ENCODE data around the gene FAM83E. TPM values are rescaled to one million over a fixed set of nuclear protein-coding genes. Genes with fewer than 3 reads are reported as not detected.
"Not testable (repeated sequence)": the region's sequence is repeated elsewhere in the genome, so short reads cannot be mapped to it uniquely, and the experiment has no call there.

The FAM83E gene
- total RNA-seq, 1 donor from 2014 or later = 3.4 TPM

DNA sequence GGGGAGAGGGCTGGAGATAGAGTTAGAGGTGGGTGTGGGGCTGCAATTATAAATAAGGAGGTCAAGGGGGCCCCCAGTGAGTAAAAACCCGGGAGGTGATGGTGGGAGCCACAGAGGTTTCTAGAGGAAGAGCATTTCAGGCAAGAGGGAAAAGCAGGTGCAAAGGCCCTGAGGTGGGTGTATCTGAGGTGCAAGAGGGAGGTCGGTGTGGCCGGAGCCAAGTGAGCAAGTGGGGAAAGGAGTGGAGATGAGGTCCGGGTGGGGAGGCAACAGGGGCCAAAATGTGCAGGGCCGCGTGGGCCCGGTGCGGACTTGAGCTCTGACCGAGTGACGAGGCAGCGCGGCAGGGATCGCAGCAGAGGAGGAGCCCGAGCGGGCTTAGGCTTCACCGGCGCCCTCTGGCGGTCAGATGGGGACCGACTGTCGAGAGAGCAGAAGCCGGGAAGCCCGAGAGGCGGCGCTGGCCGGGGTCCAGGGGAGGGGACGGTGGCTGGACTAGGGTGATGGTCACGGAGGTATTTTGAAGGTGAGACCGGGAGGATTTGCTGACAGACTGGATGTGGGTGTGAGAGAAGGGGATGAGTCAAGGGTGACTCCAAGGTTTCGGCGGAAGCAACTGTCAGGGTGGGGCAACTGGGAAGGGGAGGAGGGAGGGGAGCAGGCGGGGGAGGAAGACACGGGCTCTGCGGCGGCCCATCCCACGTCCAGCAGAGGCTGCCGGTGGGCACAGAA, 26.0 kb downstream of the FAM83E start:
- intact Hi-C loops (cut with micrococcal nuclease) = loop anchor here (1.0 to 10.0 kb wide), 3 partner anchors 30 to 274 kb away; partner anchors contain the start of genes RPL18 and SPHK2

DNA sequence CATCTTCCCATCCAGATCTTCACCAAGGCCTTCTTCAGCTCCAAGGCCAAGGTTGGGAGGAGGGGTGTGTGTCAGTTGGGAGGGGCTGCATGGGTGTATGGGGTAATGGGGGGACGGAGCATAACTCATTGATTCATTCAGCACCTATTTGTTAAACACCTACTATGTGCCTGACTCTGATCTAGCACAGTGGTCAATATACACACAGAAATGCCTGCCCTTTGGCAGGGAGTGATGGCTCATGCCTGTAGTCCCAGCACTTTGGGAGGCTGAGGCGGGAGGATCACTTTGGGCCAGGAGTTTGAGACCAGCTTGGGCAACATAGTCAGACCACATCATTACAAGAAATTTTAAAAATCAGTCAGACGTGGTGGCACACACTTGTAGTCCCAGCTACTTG, 27.5 kb downstream of the FAM83E start:
- intact Hi-C loops (cut with micrococcal nuclease) = loop anchor here (10.0 kb wide), 1 partner anchor 273 kb away; no protein-coding TSS in a partner anchor

DNA sequence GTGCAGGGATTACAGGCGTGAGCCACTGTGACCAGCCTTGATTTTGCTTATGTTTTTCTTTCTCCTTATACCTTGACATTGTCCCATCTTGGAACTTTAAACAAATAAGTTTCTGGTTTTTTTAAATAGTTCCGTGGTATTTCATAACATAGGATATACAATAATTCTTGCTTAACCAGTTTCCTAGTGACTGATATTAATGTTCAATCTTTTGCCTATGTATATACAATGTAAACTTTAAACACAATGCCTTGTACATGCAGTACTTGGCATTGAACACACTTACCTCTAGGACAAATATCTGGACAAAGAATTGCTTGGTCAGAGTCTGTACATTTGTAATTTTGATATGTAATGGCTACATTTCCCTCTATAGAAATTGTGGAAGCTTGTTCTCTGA, 32.7 kb downstream of the FAM83E start:
- intact Hi-C loops (cut with micrococcal nuclease) = loop anchor here (10.0 kb wide), 1 partner anchor 267 kb away; no protein-coding TSS in a partner anchor

DNA sequence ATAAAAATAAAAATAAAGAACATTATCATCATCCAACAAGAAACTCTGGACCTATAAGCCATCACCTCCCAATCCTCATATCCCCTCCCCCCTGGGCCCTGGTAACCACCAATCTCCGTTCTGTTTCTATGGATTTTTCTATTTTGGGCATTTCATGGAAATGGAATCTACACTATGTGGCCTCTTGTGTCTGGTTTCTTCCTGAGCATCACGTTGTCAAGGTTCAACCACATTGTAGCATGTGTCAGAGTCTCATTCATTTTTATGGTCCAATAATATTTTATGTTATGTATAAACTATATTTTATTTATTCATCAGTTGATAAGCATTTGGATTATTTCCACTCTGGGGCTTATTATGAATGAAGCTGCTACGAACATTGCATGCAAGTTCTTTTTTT, 36.0 kb downstream of the FAM83E start:
- intact Hi-C loops (cut with micrococcal nuclease) = no loop called here

DNA sequence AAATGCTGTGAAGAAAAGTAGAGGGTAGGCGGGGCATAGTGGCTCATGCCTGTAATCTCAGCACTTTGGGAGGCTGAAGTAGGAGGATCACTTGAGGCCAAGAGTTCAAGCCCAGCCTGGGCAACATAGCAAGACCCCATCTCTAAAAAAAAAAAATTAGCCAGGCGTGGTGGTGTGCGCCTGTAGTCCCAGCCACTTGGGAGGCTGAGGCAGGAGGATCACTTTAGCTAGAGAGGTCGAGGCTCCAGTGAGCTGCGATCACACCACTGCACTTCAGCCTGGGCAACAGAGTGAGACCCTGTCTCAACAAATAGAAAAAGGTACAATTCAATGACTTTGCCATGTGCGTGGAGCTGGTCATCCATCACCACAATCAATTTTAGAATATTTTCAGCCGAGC, 37.0 kb downstream of the FAM83E start:
- intact Hi-C loops (cut with micrococcal nuclease) = not testable (repeated sequence)

DNA sequence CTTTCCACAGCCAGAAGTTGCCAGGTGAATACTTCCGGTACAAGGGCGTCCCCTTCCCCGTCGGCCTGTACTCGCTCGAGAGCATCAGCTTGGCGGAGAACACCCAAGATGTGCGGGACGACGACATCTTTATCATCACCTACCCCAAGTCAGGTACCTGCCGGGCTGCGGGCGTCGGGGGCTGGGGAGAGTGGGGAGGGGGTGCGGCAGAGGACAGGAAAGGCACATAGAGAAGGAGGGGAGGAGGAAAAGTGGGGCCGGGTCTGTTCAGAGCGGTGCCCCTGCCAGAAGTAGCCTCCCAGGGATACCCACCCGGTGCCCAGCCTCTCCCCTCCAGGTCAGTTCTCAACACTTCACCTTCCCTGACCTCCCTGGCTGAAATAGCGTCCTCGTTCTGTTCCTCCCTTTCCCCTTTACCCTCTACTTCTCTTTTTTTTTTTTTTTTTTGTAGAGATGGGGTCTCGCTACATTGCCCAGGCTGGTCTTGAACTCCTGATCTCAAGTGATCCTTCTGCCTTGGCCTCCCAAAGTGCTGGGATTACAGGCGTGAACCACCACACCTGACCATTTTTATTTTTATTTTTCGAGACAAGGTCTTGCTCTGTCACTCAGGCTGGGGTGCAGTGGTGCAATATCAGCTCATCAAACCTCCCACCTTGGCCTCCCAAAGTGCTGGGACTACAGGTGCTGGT, 38.8 kb downstream of the FAM83E start:
- intact Hi-C loops (cut with micrococcal nuclease) = no loop called here

DNA sequence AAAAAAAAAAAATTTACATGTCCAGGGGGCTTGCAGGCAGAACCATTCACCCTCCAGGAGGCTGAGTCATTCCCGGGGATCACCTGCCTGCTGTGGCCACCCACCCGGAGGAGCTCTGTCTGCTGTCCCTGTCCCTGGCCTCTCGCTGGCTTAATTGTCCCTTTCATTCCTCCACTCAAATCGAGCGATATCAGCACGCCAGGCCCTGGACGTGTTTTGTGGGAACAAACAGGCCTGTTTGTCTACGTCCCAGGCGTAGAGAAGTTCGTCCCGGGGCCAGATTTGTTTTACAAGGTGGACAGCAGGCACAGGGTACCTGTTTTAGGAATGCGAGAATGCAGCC, 41.7 kb downstream of the FAM83E start:
- intact Hi-C loops (cut with micrococcal nuclease) = no loop called here

DNA sequence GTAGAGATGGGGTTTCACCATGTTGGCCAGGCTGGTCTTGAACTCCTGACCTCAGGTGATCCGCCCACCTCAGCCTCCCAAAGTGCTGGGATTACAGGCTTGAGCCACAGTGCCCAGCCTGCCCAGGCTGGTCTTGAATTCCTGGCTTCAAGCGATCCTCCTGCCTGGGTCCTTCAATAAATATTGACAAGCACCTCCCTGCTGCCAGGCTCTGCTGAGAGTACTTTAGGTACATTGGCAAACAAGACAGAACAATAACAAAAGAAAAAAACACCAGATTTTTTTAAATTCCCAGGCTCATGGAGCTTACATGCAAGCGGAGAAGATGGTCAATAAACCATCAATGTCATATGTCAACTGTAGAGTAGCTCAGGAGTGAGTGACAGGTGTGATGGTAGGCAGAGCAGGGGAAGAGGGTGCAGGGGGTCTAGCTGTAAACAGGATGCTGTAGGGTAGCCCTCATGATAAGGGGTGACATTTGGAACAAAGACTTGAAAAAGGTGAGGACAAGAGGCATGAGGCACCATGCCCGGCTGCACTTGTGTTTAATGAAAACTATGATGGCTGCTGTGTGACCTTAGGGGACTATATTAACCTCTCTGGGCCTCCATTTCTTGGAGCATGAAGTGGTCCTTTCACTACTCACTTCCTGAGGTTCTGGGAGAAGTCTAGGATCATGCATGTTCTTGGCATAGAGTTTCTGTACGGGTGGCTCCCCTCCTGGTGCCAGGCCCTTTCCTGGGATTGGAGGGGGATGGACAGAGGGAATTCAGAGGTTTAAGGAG, 43.3 kb downstream of the FAM83E start:
- intact Hi-C loops (cut with micrococcal nuclease) = no loop called here

DNA sequence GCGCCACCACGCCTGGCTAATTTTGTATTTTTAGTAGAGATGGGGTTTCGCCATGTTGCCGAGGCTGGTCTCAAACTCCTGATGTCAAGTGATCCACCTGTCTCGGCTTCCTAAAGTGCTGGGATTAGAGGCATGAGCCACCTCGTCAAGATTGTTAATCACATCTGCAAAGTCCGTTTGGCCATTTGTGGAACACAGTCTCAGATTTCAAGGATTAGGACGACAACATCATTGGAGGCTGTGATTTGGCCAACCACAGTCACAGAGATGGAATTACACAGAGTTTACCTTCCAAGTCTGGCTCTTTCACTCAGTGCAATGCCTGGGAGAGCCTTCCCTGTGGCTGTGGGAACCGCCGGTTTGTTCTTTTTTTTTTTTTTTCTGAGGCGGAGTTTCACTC, 45.1 kb downstream of the FAM83E start:
- intact Hi-C loops (cut with micrococcal nuclease) = no loop called here

DNA sequence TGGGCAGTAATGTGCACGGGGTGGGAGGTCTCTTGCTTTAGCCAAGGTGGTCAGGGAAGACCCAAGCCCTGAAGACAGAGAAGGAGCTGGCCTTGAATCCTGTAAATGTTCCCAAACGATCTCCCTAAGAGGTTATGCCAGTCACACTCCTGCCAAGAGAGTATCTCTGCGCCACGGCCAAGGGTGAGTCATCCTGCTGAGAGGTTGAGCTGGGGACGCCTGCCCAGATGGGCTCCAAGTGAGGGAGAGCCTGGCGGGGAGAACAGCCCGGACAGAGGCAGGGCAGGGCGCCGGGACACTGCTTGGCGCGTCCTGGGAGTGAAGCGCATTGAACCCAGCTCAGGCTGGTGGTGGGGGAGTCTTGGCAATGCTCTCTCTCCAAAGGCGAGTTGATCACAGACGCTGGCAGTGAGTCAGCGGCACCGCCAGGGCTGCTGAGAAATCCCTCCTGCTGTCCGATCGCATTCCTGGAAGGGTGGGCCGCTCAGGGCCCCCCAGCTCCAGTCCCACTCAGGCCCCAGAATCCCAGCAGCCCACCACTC, 46.5 kb downstream of the FAM83E start:
- intact Hi-C loops (cut with micrococcal nuclease) = no loop called here

DNA sequence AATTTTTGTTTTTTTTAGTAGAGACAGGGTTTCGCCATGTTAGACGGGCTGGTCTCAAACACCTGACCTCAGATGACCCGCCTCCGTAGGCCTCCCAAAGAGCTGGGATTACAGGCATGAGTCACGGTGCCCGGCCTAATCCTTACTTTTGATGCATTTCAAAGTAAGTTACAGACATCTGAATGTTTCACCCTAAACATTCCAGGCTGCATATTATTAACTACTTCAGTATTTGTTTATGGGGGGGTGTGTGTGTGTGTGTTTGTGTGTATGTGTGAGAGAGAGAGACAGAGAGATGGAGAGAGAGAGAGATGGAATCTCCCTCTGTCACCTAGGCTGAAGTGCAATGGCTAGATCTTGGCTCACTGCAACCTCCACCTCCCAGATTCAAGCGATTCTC, 49.8 kb downstream of the FAM83E start:
- intact Hi-C loops (cut with micrococcal nuclease) = no loop called here

Other genes starting within 250 kb of the FAM83E start
- gene KDELR1, start 223.5 kb downstream of the FAM83E start, total RNA-seq = 73.3 and 77.8 TPM in 2 replicates
- 0.09 and 0.23 TPM in 2 replicates for gene GRIN2D, start 221.4 kb downstream of the FAM83E start, total RNA-seq
- gene GRWD1, start 169.1 kb downstream of the FAM83E start, total RNA-seq = 49.9 TPM in 2 replicates
- gene KCNJ14, start 159.5 kb downstream of the FAM83E start, total RNA-seq = 1.6 and 1.8 TPM in 2 replicates
- 41.6 and 44.2 TPM in 2 replicates for gene CYTH2, start 145.7 kb downstream of the FAM83E start, total RNA-seq
- 2.8 and 3.4 TPM in 2 replicates for gene LMTK3, start 103.2 kb downstream of the FAM83E start, total RNA-seq
- 0.16 TPM in 1 of 2 replicates, not detected in the other for gene SULT2B1, start 62.9 kb downstream of the FAM83E start, total RNA-seq
- not detected in 2 replicates for gene SPACA4, start 8.3 kb downstream of the FAM83E start, total RNA-seq
- gene RPL18, start 4.1 kb upstream of the FAM83E start, total RNA-seq = 1,606 and 1,641 TPM in 2 replicates
- 30.9 and 35.3 TPM in 2 replicates for gene SPHK2, start 4.4 kb upstream of the FAM83E start, total RNA-seq
- gene DBP, start 22.3 kb upstream of the FAM83E start, total RNA-seq = 9.6 and 11.8 TPM in 2 replicates
- gene CA11, start 31.1 kb upstream of the FAM83E start, total RNA-seq = 4.2 and 4.4 TPM in 2 replicates
- 0.23 and 0.50 TPM in 2 replicates for gene NTN5, start 57.9 kb upstream of the FAM83E start, total RNA-seq
- gene FUT2, start 80.9 kb upstream of the FAM83E start, total RNA-seq = not detected in 2 replicates
- 1.00 and 1.1 TPM in 2 replicates for gene MAMSTR, start 104.6 kb upstream of the FAM83E start, total RNA-seq
- gene RASIP1, start 125.5 kb upstream of the FAM83E start, total RNA-seq = 0.27 and 0.30 TPM in 2 replicates
- gene IZUMO1, start 131.8 kb upstream of the FAM83E start, total RNA-seq = not detected in 2 replicates
- gene FUT1, start 137.6 kb upstream of the FAM83E start, total RNA-seq = 0.25 and 0.36 TPM in 2 replicates
- gene FGF21, start 140.4 kb upstream of the FAM83E start, total RNA-seq = not detected in 2 replicates
- 56.3 and 60.1 TPM in 2 replicates for gene BCAT2, start 196.0 kb upstream of the FAM83E start, total RNA-seq
- 0.36 and 0.59 TPM in 2 replicates for gene HSD17B14, start 221.4 kb upstream of the FAM83E start, total RNA-seq